DOHH2 (cell line): Measurements from ENCODE around the gene GGCT.

Experiments used
- H3F3A ChIP-seq: fragments of 200-600 bp; sonication (generic), shearing (Covaris generic); 2 replicates; pipeline ENCODE4 v1.6.0; 2016; ENCODE audit warnings: antibody characterized with exemption, mild to moderate bottlenecking; ENCODE audit not compliant: control insufficient read depth, insufficient read depth
- H3K27ac ChIP-seq: fragments of 200-600 bp; sonication (generic); 2 replicates; pipeline ENCODE4 v1.5.1; 2014; ENCODE audit warnings: low read depth, mild to moderate bottlenecking, low read length, moderate library complexity
- H3K27me3 ChIP-seq: fragments of 200-600 bp; sonication (generic); 2 replicates; pipeline ENCODE4 v1.6.1; 2014; ENCODE audit warnings: mild to moderate bottlenecking, low read length, mixed read lengths; ENCODE audit not compliant: control insufficient read depth
- H3K36me3 ChIP-seq: fragments of 200-600 bp; sonication (generic); 2 replicates; pipeline ENCODE4 v1.6.1; 2014; ENCODE audit warnings: mild to moderate bottlenecking, low read length, moderate library complexity, mixed read lengths; ENCODE audit not compliant: control insufficient read depth
- H3K4me1 ChIP-seq: fragments of 200-600 bp; sonication (generic); 2 replicates; pipeline ENCODE4 v1.6.1; 2014; ENCODE audit warnings: mild to moderate bottlenecking, low read length, mixed read lengths; ENCODE audit not compliant: control insufficient read depth
- H3K4me2 ChIP-seq: fragments of 200-600 bp; sonication (generic); 2 replicates; pipeline ENCODE4 v1.6.0; 2014; ENCODE audit warnings: mild to moderate bottlenecking, low read length, moderate library complexity
- H3K4me3 ChIP-seq: fragments of 200-600 bp; sonication (generic); 2 replicates; pipeline ENCODE4 v1.5.1; 2014; ENCODE audit warnings: mild to moderate bottlenecking, low read length, mixed read lengths
- H3K79me2 ChIP-seq: fragments of 200-600 bp; sonication (generic); 2 replicates; pipeline ENCODE4 v1.6.1; 2014; ENCODE audit warnings: mild to moderate bottlenecking, low read length, mixed read lengths; ENCODE audit not compliant: control insufficient read depth
- H3K9me2 ChIP-seq: fragments of 200-600 bp; sonication (generic); replicated peaks from 2 replicates; pipeline ENCODE4 v1.6.1; 2014; ENCODE audit warnings: mild to moderate bottlenecking, low read length, mixed read lengths; ENCODE audit not compliant: control insufficient read depth
- H3K9me3 ChIP-seq: fragments of 200-600 bp; sonication (generic); 2 replicates; pipeline ENCODE4 v1.6.1; 2014; ENCODE audit warnings: antibody characterized with exemption, low read length, mixed read lengths; ENCODE audit not compliant: control insufficient read depth, insufficient read depth
- H4K20me1 ChIP-seq: fragments of 200-600 bp; sonication (generic); 2 replicates; pipeline ENCODE4 v1.6.0; 2014; ENCODE audit warnings: low read depth, mild to moderate bottlenecking, antibody characterized with exemption, low read length, moderate library complexity; ENCODE audit not compliant: control insufficient read depth, insufficient read depth
- EZH2phosphoT487 ChIP-seq: fragments of 200-600 bp; sonication (generic); IDR thresholded peaks from 2 replicates; pipeline ENCODE4 v1.6.1; 2017; ENCODE audit warnings: borderline replicate concordance, mild to moderate bottlenecking, antibody characterized with exemption, low read length, moderate library complexity, mixed read lengths
- TF ChIP-seq, protein P1 (sequence below): fragments of 200-600 bp; sonication (generic); IDR thresholded peaks from one replicate; pipeline ENCODE4 v1.5.1; 2014; ENCODE audit warnings: antibody characterized with exemption, mild to moderate bottlenecking, low read depth, low read length; ENCODE audit not compliant: poor library complexity, severe bottlenecking

GGCT gene

DNA sequence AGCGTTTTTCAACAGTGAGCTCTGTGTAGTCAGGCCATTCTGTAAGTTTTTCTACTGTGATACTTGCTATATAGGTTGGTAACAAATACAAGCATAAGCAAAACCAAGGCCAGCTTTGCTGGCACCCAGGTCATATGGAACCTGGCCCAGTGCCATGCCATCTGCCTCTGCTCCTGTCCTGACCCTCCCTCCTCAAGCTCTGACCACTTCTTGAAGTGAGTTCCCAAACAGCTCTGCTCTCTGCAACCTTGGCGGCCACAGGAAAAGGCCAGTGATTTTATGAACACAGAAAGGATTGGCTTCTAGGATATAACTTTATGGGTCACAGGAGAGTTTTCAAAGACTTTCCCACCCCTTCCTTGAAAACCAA, 38.8 kb downstream of the GGCT start:
- Histone ChIP-seq H3K27me3 (no peaks in the 10 kb centered on the region), H3K4me2 (no peak overlapping the region), H3K36me3 (no peaks in the 10 kb centered on the region), H3K4me1 (peaks cover 55% of the 10 kb centered on the region), H3K4me3 (no peak overlapping the region), H3K9me3 (no peaks in the 10 kb centered on the region), H4K20me1 (no peaks in the 10 kb centered on the region), H3F3A (no peaks in the 10 kb centered on the region), H3K27ac (no peak overlapping the region), H3K79me2 (no peaks in the 10 kb centered on the region), H3K9me2 (no peaks in the 10 kb centered on the region)
- TF ChIP-seq, protein P1, sequence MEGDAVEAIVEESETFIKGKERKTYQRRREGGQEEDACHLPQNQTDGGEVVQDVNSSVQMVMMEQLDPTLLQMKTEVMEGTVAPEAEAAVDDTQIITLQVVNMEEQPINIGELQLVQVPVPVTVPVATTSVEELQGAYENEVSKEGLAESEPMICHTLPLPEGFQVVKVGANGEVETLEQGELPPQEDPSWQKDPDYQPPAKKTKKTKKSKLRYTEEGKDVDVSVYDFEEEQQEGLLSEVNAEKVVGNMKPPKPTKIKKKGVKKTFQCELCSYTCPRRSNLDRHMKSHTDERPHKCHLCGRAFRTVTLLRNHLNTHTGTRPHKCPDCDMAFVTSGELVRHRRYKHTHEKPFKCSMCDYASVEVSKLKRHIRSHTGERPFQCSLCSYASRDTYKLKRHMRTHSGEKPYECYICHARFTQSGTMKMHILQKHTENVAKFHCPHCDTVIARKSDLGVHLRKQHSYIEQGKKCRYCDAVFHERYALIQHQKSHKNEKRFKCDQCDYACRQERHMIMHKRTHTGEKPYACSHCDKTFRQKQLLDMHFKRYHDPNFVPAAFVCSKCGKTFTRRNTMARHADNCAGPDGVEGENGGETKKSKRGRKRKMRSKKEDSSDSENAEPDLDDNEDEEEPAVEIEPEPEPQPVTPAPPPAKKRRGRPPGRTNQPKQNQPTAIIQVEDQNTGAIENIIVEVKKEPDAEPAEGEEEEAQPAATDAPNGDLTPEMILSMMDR = no peak
- no peak for TF ChIP-seq EZH2phosphoT487

DNA sequence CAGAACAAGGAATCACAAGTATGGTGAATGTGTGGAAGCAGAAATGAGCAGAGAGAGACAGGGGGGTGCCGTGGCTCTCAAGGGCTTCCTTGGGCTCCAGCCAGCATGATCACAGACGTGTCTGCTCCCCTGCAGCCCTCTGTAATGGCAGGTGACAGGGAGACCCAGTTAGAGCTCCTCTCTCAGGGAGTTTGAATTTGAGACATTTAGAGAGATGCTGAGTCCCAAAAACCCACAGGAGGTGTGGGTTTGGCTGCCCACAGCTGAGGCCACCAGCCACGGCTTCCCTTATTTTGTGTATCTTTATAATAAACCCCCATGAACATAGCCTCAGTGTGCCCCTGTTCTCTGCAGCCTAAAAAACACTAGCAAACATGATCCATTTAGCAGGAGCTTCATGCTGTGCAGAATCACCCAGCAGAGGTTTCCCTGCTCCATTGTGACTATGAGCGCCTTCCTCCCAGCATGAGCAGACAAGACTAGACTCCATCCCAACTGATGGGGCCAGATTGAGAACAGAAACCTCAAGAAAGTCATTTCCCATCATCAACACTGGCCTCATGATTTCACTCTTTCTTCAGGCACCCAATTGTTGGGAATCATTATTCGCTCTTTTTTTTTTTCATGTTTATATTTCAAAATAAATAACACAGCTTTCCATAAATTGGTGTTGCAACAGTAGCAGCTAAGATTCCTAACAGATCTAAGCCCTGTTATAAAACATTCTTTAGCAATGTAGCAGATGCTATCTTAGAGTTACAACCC, 39.4 kb downstream of the GGCT start:
- no peaks in the 10 kb centered on the region for H4K20me1 ChIP-seq
- no peaks in the 10 kb centered on the region for H3K27me3 ChIP-seq
- H3K4me1 ChIP-seq = peaks cover 55% of the 10 kb centered on the region
- no peak overlapping the region for H3K27ac ChIP-seq
- H3K4me3 ChIP-seq = no peak overlapping the region
- no peaks in the 10 kb centered on the region for H3K9me3 ChIP-seq
- H3K36me3 ChIP-seq = no peaks in the 10 kb centered on the region
- H3K79me2 ChIP-seq = no peaks in the 10 kb centered on the region
- H3K9me2 ChIP-seq = no peaks in the 10 kb centered on the region
- no peaks in the 10 kb centered on the region for H3F3A ChIP-seq
- TF ChIP-seq, protein P1 = no peak
- no peak for TF ChIP-seq EZH2phosphoT487
- no peak overlapping the region for H3K4me2 ChIP-seq

DNA sequence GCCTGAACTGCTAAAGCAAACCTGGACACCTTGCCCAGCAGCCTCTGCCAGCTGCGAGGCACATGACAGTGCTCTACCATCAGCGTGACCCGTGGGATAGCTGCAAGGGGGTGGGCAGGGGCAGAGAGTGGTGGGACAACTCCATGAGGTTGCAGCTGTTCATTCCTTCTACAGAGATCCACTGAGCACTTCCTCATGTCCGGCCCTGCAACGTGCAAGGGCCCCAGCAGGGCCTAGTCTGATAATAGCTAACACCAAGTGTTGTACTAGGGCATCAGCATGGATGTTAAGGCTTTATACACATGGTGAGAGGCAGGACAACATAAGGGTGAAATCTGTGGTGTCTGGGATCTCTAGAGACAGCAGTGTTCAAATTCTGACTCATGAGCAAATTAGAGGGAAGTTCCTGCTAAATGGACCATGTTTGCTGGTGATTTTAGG, 40.4 kb downstream of the GGCT start:
- Histone ChIP-seq H3K4me2 (peak overlapping the region; percentile 33), H3K9me3 (no peaks in the 10 kb centered on the region)

More for the DNA sequence above, 40.4 kb downstream of the GGCT start:
- no peaks in the 10 kb centered on the region for H3K27me3 ChIP-seq
- no peaks in the 10 kb centered on the region for H3F3A ChIP-seq
- H3K79me2 ChIP-seq = no peaks in the 10 kb centered on the region
- no peak overlapping the region for H3K27ac ChIP-seq
- H3K9me2 ChIP-seq = no peaks in the 10 kb centered on the region
- peak overlapping the region; percentile 6; the same call in 1 of the 2 replicates for H3K4me3 ChIP-seq
- TF ChIP-seq EZH2phosphoT487 = no peak
- TF ChIP-seq, protein P1 = no peak
- H3K4me1 ChIP-seq = peaks cover 55% of the 10 kb centered on the region
- H3K36me3 ChIP-seq = no peaks in the 10 kb centered on the region
- H4K20me1 ChIP-seq = no peaks in the 10 kb centered on the region
